ENCODE results near the gene AVPI1. TPM values are rescaled to one million over a fixed set of nuclear protein-coding genes. Genes with fewer than 3 reads are reported as not detected.

Gene AVPI1
- total and polyA plus RNA-seq, 10 of the 15 experiments (the other 5 are each of a cell fraction or from before 2014, with no cell fraction given): 0.08 to 1.4 (median 0.84) TPM

- H3K36me3 ChIP-seq (ENCODE audit: control insufficient read depth in 2 of 2, insufficient read depth in 2 of 2, low read length in 1 of 2): no peaks in the 10 kb centered on the region
- SMC1A ChIA-PET (ENCODE audit: uncharacterized antibody, unreplicated experiment): interaction anchor here (1.0 to 6.4 kb wide), 11 partner anchors 8 to 340 kb away, joined by 4 to 38 read pairs (median 6); partner anchors contain the start of genes AVPI1 and ZFYVE27
- BruUV-seq (replicated peaks): no TSS peak
- H4K20me1 ChIP-seq (ENCODE audit: control insufficient read depth, insufficient read depth): no peaks in the 10 kb centered on the region
- no peaks in the 10 kb centered on the region for H3K9me3 ChIP-seq (replicated peaks; ENCODE audit: control insufficient read depth, insufficient read depth, low read length)
- FAIRE-seq (peak; percentile 75), ATAC-seq (peak; percentile 96), DNase-seq (ENCODE audit: low read depth, low spot score) (no peak)
- H3K4me2 ChIP-seq (ENCODE audit: control insufficient read depth, insufficient read depth): no peak overlapping the region
- H3K27ac ChIP-seq (ENCODE audit: control insufficient read depth, insufficient read depth): no peak overlapping the region
- WGBS (ENCODE audit: insufficient coverage, insufficient replicate concordance, low lambda C conversion rate, missing lambda C conversion rate): 36% methylated on average over 12 of the region's 12 CpGs
- H3K27me3 ChIP-seq (replicated peaks in 1 of 2; ENCODE audit: control insufficient read depth in 2 of 2, insufficient read depth in 2 of 2, low read length in 1 of 2): no peaks in the 10 kb centered on the region; a peak in 2 of 4 replicates
- H3K4me1 ChIP-seq (ENCODE audit: control insufficient read depth, insufficient read depth, low read length): 0 out of 2 replicates have a peak, but pooled peaks cover 3% of the 10 kb centered on the region
- in situ Hi-C loops (cut with MboI) (no loop called here), intact Hi-C loops (cut with micrococcal nuclease; ENCODE audit: unreplicated experiment) (loop anchor here (1.0 to 10.0 kb wide), 2 partner anchors 30 to 343 kb away; no protein-coding TSS in a partner anchor)
- H2AFZ ChIP-seq (ENCODE audit: control insufficient read depth, low read depth, low read length): no peak overlapping the region; the same call in 1 of the 2 replicates
- POLR2A ChIA-PET: interaction anchor here (0.8 to 1.2 kb wide), 3 partner anchors 19 to 35 kb away, joined by 3 to 6 read pairs (median 4); partner anchors contain the start of gene ZFYVE27
- H3K4me3 ChIP-seq: no peak overlapping the region
- H3K9ac ChIP-seq (ENCODE audit: control insufficient read depth, insufficient read depth, low read length): no peak overlapping the region
- CTCF ChIA-PET: interaction anchor here (0.6 to 14.9 kb wide), 28 partner anchors 8 to 1298 kb away, joined by 3 to 416 read pairs (median 4); partner anchors contain the start of genes ANKRD2, AVPI1, MARVELD1 and ZFYVE27
- H3K79me2 ChIP-seq (ENCODE audit: control insufficient read depth, insufficient read depth, low read length): no peaks in the 10 kb centered on the region
- TF ChIP-seq IRF4 (IDR thresholded peaks at IDR 0.05; ENCODE audit: low read depth, low read length) (no peak), PKNOX1 (IDR thresholded peaks at IDR 0.05) (no peak), YY1 (IDR thresholded peaks at IDR 0.05; ENCODE audit: low read depth, low read length) (peak; percentile 23; the same call in 1 of the 2 replicates), SMC3 (IDR thresholded peaks at IDR 0.05; ENCODE audit: borderline replicate concordance, low read length) (peak; percentile 73; the same call in 1 of the 2 replicates), HCFC1 (IDR thresholded peaks at IDR 0.05; ENCODE audit: low read length) (no peak), CTCF (IDR thresholded peaks at IDR 0.05 in 2 of 3, conservative IDR thresholded peaks at IDR 0.05 in 1 of 3; ENCODE audit: control insufficient read depth in 2 of 3, extremely low read depth in 1 of 3, insufficient read depth in 1 of 3, low read depth in 3 of 3, low read length in 3 of 3) (peak; percentile 87 to 91 (median 89)), RAD21 (IDR thresholded peaks at IDR 0.05; ENCODE audit: insufficient read depth, low read depth, low read length) (peak; percentile 89), ETV6 (conservative IDR thresholded peaks at IDR 0.05 in 1 of 2, IDR thresholded peaks at IDR 0.05 in 1 of 2; ENCODE audit: borderline replicate concordance in 1 of 2, low read depth in 1 of 2) (no peak), ELK1 (IDR thresholded peaks at IDR 0.05; ENCODE audit: low read depth, low read length) (no peak), RELA (IDR thresholded peaks at IDR 0.05; ENCODE audit: borderline replicate concordance, partially characterized antibody) (no peak), NFYA (IDR thresholded peaks at IDR 0.05; ENCODE audit: borderline replicate concordance, low read depth, low read length) (no peak), POU2F2 (IDR thresholded peaks at IDR 0.05; ENCODE audit: borderline replicate concordance, low read depth, low read length) (no peak), SMARCA5 (IDR thresholded peaks at IDR 0.05) (no peak), ATF3 (IDR thresholded peaks at IDR 0.05; ENCODE audit: borderline replicate concordance, extremely low read depth, low read depth, low read length) (no peak), BRCA1 (IDR thresholded peaks at IDR 0.05; ENCODE audit: low read depth, low read length) (no peak)
- RAD21 ChIA-PET (ENCODE audit: unreplicated experiment): interaction anchor here (0.5 to 3.9 kb wide), 17 partner anchors 8 to 341 kb away, joined by 3 to 24 read pairs (median 6); partner anchors contain the start of genes ANKRD2, AVPI1 and ZFYVE27
Observed at GRCh38 chr10:97701438-97702069, 14.5 kb upstream of the AVPI1 start.
